ENCODE measurements around the gene TEFM.

GRCh38 chr17:30947796-30948195 lies 41.8 kb upstream of the TEFM start:
- no peak for TF ChIP-seq CTCF (conservative IDR thresholded peaks at IDR 0.05; ENCODE audit: low read length)
- no peak for TF ChIP-seq EZH2phosphoT487 (IDR thresholded peaks at IDR 0.05; ENCODE audit: borderline replicate concordance)

All from Loucy (cell line).